GM19238 (cell line): ENCODE results near the gene ZDHHC8.

Experiments used
- DNase-seq: peaks from one replicate; pipeline ENCODE4 v3.0.0; 2011; ENCODE audit warnings: low spot score; ENCODE audit not compliant: insufficient read length

The ZDHHC8 gene

DNA sequence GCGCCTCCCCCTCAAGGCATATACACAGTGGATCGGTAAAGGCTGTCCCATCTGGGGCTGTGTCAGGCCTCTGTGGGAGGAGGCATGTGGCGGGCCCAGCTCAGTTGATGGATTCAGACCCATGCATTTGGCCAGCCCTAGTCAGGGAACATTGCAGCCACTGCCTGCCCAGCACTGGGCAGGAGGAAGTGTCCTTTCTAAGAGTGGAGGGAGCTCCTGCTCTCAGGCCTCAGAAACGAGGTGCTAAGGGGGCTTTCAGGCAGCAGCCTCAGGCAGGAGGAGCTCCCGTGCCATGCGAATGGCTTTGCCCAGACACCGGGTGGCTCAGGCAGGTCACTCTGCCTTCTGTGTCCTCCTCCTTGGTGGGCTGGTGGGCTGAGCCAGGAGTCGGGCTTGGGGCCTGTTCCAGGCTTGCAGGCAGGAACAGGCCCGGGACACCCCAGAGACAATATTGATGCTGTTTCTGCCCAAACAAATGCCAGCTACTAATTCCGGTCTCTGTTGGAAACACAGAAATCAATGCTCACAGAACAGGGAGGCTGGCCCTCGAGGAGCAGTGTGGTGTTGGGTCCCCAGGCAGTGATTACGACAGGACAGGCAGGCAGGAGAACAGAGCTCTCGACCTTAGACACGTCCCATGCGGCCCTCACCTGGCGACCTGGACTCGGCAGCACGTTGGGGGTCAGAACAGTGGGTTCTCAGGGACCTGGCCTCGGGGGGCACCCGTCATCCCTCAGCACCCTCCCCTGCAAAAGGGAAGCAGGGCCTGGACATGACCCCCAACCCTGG, 61.6 kb downstream of the ZDHHC8 start:
- DNase-seq = no peak

DNA sequence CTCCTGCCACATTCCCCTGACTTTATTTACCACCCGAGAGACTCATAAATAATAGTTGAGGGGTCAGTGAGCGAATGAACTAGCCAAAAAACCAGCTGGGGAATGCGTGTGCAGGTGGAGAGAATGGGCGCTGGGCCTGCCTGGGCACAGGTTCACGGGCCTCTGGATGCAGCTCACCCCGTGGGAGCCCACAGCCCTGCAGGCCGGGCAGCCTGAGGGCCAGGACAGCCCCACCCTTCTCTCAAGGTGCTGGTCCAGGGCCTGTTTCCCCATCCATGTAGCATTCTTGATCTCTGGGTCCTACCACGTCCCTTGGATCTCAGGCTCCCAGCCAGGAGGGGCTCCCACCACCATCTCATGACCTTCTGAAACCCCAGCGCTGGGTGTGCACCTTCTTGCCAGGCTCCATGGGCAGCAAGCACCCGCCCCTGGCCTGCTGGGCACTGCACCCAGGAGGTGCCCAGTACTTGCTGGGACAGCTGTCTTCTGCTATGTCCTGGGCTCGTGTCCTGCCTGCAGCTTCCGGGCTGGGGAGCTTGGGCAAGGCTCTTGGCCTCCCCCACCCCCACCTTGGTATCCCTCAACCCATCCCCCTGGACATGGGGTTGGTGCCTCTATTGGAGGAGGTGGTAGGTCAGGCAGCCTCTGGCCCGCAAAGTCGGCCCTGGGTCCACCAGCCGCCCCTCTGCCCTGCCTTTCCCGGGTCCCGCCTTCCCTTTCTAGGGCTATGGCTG, 62.3 kb downstream of the ZDHHC8 start:
- no peak for DNase-seq

DNA sequence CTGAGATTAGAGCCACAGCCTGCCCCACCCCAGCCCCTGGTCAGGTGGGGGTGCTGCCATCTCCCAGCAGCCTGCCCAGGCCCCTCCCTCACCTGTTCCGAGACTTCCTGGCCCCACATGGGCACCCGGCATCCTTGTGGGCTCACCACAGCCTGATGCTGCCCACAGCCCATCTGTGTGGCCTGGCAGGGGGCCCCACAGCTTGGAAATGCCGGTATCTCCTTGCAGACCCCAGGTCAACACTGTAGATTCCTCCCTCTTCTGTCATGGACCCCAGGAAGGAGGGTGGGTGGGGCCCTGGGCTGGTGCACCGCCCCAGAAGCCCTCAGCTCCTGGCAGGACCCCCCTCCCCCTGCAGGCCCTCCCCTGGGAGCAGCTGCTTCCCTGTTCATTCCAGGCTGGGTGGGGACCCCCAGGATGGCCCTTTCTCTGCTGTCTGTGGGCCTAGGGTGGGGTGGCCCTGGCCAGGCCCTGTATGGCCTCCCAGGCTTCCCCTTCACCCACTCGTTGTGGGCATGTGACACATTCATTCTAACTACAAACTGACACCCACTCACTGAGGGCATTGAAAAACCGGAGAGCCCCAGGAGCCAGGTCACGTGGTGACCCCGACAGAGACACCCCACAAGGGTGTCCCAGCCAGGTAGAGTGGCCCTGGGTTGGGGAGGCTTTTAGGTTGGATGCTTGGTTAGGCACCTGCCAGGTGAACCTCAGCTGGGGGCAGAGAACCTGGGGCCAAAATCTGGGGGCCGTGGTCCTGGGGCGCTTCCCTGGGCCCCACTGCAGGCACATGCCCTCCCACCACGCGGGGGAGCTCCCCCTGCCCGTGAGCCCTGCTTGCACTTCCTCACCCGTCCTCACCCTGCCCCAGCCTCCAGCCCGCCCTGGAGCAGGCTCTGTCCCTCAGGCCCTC, 63.3 kb downstream of the ZDHHC8 start:
- DNase-seq = no peak

DNA sequence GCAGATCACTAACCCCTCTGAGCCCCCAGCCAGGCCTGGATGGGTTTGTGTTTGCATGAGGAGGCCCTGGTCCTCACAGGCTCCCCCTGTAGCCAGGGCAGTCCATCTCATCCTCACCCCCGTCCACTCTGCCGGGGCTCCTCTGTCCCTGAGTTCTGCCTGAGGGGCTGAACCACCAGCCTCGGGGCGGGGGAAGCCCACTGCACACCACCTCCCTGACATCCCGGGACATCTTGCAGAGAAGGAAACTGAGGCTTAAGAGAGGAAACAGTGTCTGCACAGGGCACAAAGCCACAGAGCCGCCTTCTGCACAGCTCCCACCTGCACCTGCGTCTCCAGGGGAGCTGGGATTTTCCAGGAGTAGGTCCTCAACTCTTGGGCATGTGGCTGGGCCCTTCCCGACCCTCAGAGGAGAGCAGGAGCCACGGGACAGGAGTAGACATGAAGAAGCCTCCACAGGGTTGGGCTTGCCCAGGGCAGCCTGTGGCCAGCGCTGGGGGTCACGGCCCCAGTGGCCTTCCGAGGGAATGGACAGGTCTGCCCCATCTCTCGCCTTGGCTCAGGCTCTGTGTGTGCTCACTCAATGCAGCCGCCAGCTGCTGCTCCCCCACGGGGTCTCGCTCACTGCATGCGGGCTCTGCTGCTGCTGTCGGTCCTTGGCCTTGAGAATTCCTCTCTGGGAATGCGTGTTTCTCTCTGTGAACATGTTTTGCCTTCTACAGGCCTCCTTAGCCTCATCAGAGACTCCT, 64.7 kb downstream of the ZDHHC8 start:
- no peak for DNase-seq
